WTC11 (cell line): ENCODE measurements around the gene FOXQ1. TPM values are rescaled to one million over a fixed set of nuclear protein-coding genes. Genes with fewer than 3 reads are reported as not detected.

Source experiments
- ATAC-seq: fragments of 200-7000 bp; cut with Tn5 transposase; 2 replicates; pipeline ENCODE4 v1.10.0; 2021; ENCODE audit warnings: mild to moderate bottlenecking, moderate library complexity
- CTCF ChIA-PET: fragments of 300-600 bp; sonication (Branson Sonifier 250); formaldehyde crosslinking; loops from one replicate; lab custom pipeline; 2021; ENCODE audit warnings: antibody characterized with exemption; lab: Charles Lee
- POLR2A ChIA-PET: fragments of 350-600 bp; sonication (Branson Sonifier 250); formaldehyde crosslinking; loops from one replicate; lab custom pipeline; 2021; ENCODE audit warnings: antibody characterized with exemption; lab: Charles Lee
- DNase-seq: peaks from one replicate; pipeline ENCODE4 v3.0.0; 2021; ENCODE audit warnings: low spot score
- H3K27ac Mint-ChIP-seq: 2 replicates; pipeline ENCODE4 v1.8.0; 2021; ENCODE audit warnings: mixed read lengths
- H3K27me3 Mint-ChIP-seq: 2 replicates; pipeline ENCODE4 v1.8.0; 2021; ENCODE audit warnings: low read depth, mild to moderate bottlenecking, moderate library complexity, mixed read lengths
- H3K36me3 Mint-ChIP-seq: 2 replicates; pipeline ENCODE4 v1.8.0; 2021; ENCODE audit warnings: mixed read lengths
- H3K4me1 Mint-ChIP-seq: 2 replicates; pipeline ENCODE4 v1.8.0; 2022; ENCODE audit warnings: mixed read lengths
- H3K4me3 Mint-ChIP-seq: 2 replicates; pipeline ENCODE4 v1.8.0; 2021; ENCODE audit warnings: mild to moderate bottlenecking, moderate library complexity, mixed read lengths
- H3K9me3 Mint-ChIP-seq: 2 replicates; pipeline ENCODE4 v1.8.0; 2021; ENCODE audit warnings: mixed read lengths
- CBFB ChIP-seq: sonication (generic); formaldehyde crosslinking; IDR thresholded peaks from 2 replicates; pipeline ENCODE4 v1.8.1; 2022; ENCODE audit warnings: mild to moderate bottlenecking, low read depth, missing genetic modification reagents
- E2F5 ChIP-seq: sonication (generic); formaldehyde crosslinking; IDR thresholded peaks from 2 replicates; pipeline ENCODE4 v1.8.1; 2022; ENCODE audit warnings: mild to moderate bottlenecking, moderate library complexity, missing genetic modification reagents
- FOXJ3 ChIP-seq: sonication (generic); formaldehyde crosslinking; IDR thresholded peaks from 2 replicates; pipeline ENCODE4 v1.9.0; 2021; ENCODE audit warnings: missing genetic modification reagents, mild to moderate bottlenecking, borderline replicate concordance
- FOXK1 ChIP-seq: sonication (generic); formaldehyde crosslinking; IDR thresholded peaks from 2 replicates; pipeline ENCODE4 v1.8.0; 2022; ENCODE audit warnings: mild to moderate bottlenecking, moderate library complexity, missing genetic modification reagents
- GABPB1 ChIP-seq: sonication (generic); formaldehyde crosslinking; IDR thresholded peaks from 2 replicates; pipeline ENCODE4 v1.8.1; 2023; ENCODE audit warnings: mild to moderate bottlenecking, missing genetic modification reagents
- MAX ChIP-seq: sonication (generic); formaldehyde crosslinking; IDR thresholded peaks from 2 replicates; pipeline ENCODE4 v1.8.0; 2022; ENCODE audit warnings: mild to moderate bottlenecking, missing genetic modification reagents
- MXD4 ChIP-seq: fragments of 250-450 bp; sonication (Bioruptor Pico); IDR thresholded peaks from 2 replicates; pipeline ENCODE4 v1.8.0; 2021; ENCODE audit warnings: mild to moderate bottlenecking, moderate library complexity, borderline replicate concordance
- MYBL2 ChIP-seq: sonication (generic); formaldehyde crosslinking; IDR thresholded peaks from 2 replicates; pipeline ENCODE4 v1.8.1; 2023; ENCODE audit warnings: mild to moderate bottlenecking, moderate library complexity, missing genetic modification reagents
- NFYB ChIP-seq: sonication (generic); formaldehyde crosslinking; conservative IDR thresholded peaks from 2 replicates; pipeline ENCODE4 v1.8.0; 2022; ENCODE audit warnings: low read depth, missing genetic modification reagents
- OVOL2 ChIP-seq: fragments of 250-450 bp; sonication (Bioruptor Pico); IDR thresholded peaks from 2 replicates; pipeline ENCODE4 v1.9.0; 2021; ENCODE audit warnings: mild to moderate bottlenecking, borderline replicate concordance
- PRRX2 ChIP-seq: fragments of 250-450 bp; sonication (Bioruptor Pico); IDR thresholded peaks from 2 replicates; pipeline ENCODE4 v1.8.0; 2021; ENCODE audit warnings: mild to moderate bottlenecking
- SMAD4 ChIP-seq: sonication (generic); formaldehyde crosslinking; IDR thresholded peaks from 2 replicates; pipeline ENCODE4 v1.8.0; 2022; ENCODE audit warnings: mild to moderate bottlenecking, missing genetic modification reagents
- ZBTB21 ChIP-seq: sonication (generic); formaldehyde crosslinking; IDR thresholded peaks from 2 replicates; pipeline ENCODE4 v1.8.1; 2023; ENCODE audit warnings: mild to moderate bottlenecking, missing genetic modification reagents, borderline replicate concordance
- ZNF219 ChIP-seq: sonication (generic); formaldehyde crosslinking; IDR thresholded peaks from 2 replicates; pipeline ENCODE4 v1.8.0; 2023; ENCODE audit warnings: missing genetic modification reagents, mild to moderate bottlenecking, borderline replicate concordance
- ZNF281 ChIP-seq: sonication (generic); formaldehyde crosslinking; IDR thresholded peaks from 2 replicates; pipeline ENCODE4 v1.8.0; 2023; ENCODE audit warnings: mild to moderate bottlenecking, missing genetic modification reagents
- ZNF425 ChIP-seq: fragments of 250-450 bp; sonication (Bioruptor Pico); conservative IDR thresholded peaks from 2 replicates; pipeline ENCODE4 v1.9.0; 2021; ENCODE audit warnings: mild to moderate bottlenecking
- ZSCAN18 ChIP-seq: fragments of 250-450 bp; sonication (Bioruptor Pico); IDR thresholded peaks from 2 replicates; pipeline ENCODE4 v2.1.2; 2022; ENCODE audit warnings: mild to moderate bottlenecking, moderate library complexity
- total RNA-seq: library from RNA; stranded (reverse); gene quantifications from 3 replicates; pipeline ENCODE4 v1.2.3, GENCODE V29; 2021
- TF ChIP-seq, protein P1 (sequence below): fragments of 250-450 bp; sonication (Bioruptor Pico); IDR thresholded peaks from 2 replicates; pipeline ENCODE4 v1.9.0; 2021; ENCODE audit warnings: mild to moderate bottlenecking
- TF ChIP-seq, protein P2 (sequence below): sonication (generic); formaldehyde crosslinking; conservative IDR thresholded peaks from 2 replicates; pipeline ENCODE4 v1.8.1; 2022; ENCODE audit warnings: mild to moderate bottlenecking, missing genetic modification reagents
- TF ChIP-seq, protein P3 (sequence below): sonication (generic); formaldehyde crosslinking; IDR thresholded peaks from 2 replicates; pipeline ENCODE4 v1.8.0; 2022; ENCODE audit warnings: mild to moderate bottlenecking, missing genetic modification reagents

The FOXQ1 gene
- total RNA-seq, 1 experiment from 2014 or later = 0.35 TPM

DNA sequence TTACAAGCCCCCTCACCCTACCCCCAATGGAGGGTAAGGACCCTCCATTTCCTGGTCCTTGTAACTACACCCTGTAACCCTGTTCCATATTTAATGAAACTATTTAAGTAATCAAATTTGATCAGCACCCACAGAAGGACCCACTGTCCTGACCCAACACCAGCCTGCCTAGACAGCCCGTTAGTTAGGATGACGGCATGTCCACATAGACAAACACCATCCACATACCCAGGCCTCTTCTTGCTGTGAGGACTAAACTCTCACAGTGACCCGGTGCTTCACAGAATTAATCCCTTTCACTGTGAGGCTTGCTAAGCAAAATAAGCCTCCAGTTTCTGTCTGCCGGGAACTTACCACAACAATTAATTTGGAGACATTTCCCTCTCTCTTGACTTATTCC is 32.8 kb upstream of the FOXQ1 start:
- peaks cover 22% of the 10 kb centered on the region for H3K9me3 Mint-ChIP-seq
- POLR2A ChIA-PET = no interaction called here
- TF ChIP-seq CBFB (CRISPR knock-in tag) (no peak), NFYB (CRISPR knock-in tag) (no peak), ZNF425 (CRISPR knock-in tag) (no peak), PRRX2 (CRISPR knock-in tag) (no peak), OVOL2 (CRISPR knock-in tag) (no peak), ZNF219 (CRISPR knock-in tag) (no peak), ZNF281 (no peak), FOXJ3 (CRISPR knock-in tag) (no peak), ZSCAN18 (no peak), MYBL2 (no peak), MXD4 (CRISPR knock-in tag) (no peak), E2F5 (CRISPR knock-in tag) (no peak), FOXK1 (CRISPR knock-in tag) (no peak), GABPB1 (CRISPR knock-in tag) (no peak), MAX (no peak), SMAD4 (CRISPR knock-in tag) (no peak), ZBTB21 (no peak)
- TF ChIP-seq, protein P1, sequence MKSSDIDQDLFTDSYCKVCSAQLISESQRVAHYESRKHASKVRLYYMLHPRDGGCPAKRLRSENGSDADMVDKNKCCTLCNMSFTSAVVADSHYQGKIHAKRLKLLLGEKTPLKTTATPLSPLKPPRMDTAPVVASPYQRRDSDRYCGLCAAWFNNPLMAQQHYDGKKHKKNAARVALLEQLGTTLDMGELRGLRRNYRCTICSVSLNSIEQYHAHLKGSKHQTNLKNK (CRISPR knock-in tag) = no peak
- TF ChIP-seq, protein P2, sequence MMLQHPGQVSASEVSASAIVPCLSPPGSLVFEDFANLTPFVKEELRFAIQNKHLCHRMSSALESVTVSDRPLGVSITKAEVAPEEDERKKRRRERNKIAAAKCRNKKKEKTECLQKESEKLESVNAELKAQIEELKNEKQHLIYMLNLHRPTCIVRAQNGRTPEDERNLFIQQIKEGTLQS (CRISPR knock-in tag) = no peak
- TF ChIP-seq, protein P3, sequence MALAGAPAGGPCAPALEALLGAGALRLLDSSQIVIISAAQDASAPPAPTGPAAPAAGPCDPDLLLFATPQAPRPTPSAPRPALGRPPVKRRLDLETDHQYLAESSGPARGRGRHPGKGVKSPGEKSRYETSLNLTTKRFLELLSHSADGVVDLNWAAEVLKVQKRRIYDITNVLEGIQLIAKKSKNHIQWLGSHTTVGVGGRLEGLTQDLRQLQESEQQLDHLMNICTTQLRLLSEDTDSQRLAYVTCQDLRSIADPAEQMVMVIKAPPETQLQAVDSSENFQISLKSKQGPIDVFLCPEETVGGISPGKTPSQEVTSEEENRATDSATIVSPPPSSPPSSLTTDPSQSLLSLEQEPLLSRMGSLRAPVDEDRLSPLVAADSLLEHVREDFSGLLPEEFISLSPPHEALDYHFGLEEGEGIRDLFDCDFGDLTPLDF (CRISPR knock-in tag) = no peak
- H3K4me1 Mint-ChIP-seq = no peaks in the 10 kb centered on the region
- ATAC-seq = no peak
- peaks cover 6% of the 10 kb centered on the region for H3K36me3 Mint-ChIP-seq
- no peaks in the 10 kb centered on the region for H3K27me3 Mint-ChIP-seq
- DNase-seq = no peak
- CTCF ChIA-PET = no interaction called here
- no peak overlapping the region for H3K4me3 Mint-ChIP-seq
- no peak overlapping the region for H3K27ac Mint-ChIP-seq
